HCT116 (cell line): ENCODE results near the gene C4orf50. TPM values are rescaled to one million over a fixed set of nuclear protein-coding genes. Genes with fewer than 3 reads are reported as not detected.

ENCODE experiments used
- ATAC-seq: fragments of 200-7000 bp; cut with Tn5 transposase; 2 replicates; pipeline ENCODE4 v1.9.1; 2020; ENCODE audit warnings: mild to moderate bottlenecking, moderate library complexity
- BruUV-seq: library from RNA; stranded (reverse); fragments of 400-500 nt; replicated peaks from 2 replicates; lab custom pipeline; 2021; lab: Mats Ljungman, UMichigan
- CTCF ChIA-PET: fragments of 300-600 bp; sonication (Branson Sonifier 250); formaldehyde crosslinking; loops from one replicate; lab custom pipeline; 2021; ENCODE audit warnings: antibody characterized with exemption; lab: Charles Lee
- POLR2A ChIA-PET: fragments of 300-600, 350-600 bp; sonication (Branson Sonifier 250); formaldehyde crosslinking; loops from one replicate; lab custom pipeline; 2021; ENCODE audit warnings: antibody characterized with exemption; lab: Charles Lee
- RAD21 ChIA-PET, 2 experiments: fragments of 300-600 bp; sonication (Branson Sonifier 250); formaldehyde crosslinking; loops; one replicate each; lab custom pipeline; 2023; ENCODE audit warnings: low total read pairs in 2 of 2; ENCODE audit not compliant: uncharacterized antibody in 2 of 2, unreplicated experiment in 2 of 2, low non-redundant PET in 1 of 2; lab: Charles Lee
- DNase-seq: peaks from one replicate; pipeline ENCODE4 v3.0.0-alpha.2; 2010; ENCODE audit warnings: low read depth, low spot score
- H2AFZ ChIP-seq: fragments of 200-600 bp; shearing (Covaris generic), sonication (generic); 2 replicates; pipeline ENCODE4 v1.6.1; 2017; ENCODE audit warnings: low read depth, mixed run types, mixed read lengths, antibody characterized with exemption, low read length; ENCODE audit not compliant: poor library complexity, severe bottlenecking
- H3K27ac ChIP-seq: 2 replicates; pipeline ENCODE4 v1.5.1; 2012; ENCODE audit warnings: low read depth, low read length
- H3K27me3 ChIP-seq: fragments of 200-600 bp; sonication (generic); 2 replicates; pipeline ENCODE4 v1.6.1; 2016; ENCODE audit warnings: mixed run types, low read length, mixed read lengths; ENCODE audit not compliant: insufficient read depth
- H3K36me3 ChIP-seq, 2 experiments: fragments of 200-500 bp in 1 of 2; fragments of 200-600 bp in 1 of 2; sonication (Bioruptor generic) in 1 of 2; sonication (generic) in 1 of 2; 2 replicates each; pipeline versions ENCODE4 v1.5.1 to v1.6.1; 2014 to 2016; ENCODE audit warnings: low read length in 2 of 2, inconsistent platforms in 1 of 2, mixed read lengths in 1 of 2, mixed run types in 1 of 2; ENCODE audit not compliant: insufficient read depth in 2 of 2, control insufficient read depth in 1 of 2
- H3K4me1 ChIP-seq, 2 experiments: fragments of 200-600 bp in 1 of 2; sonication (generic) in 1 of 2; 2 replicates each; pipeline versions ENCODE4 v1.5.1 to v1.6.1; 2012 to 2017; ENCODE audit warnings: low read length in 2 of 2, inconsistent platforms in 1 of 2, mild to moderate bottlenecking in 1 of 2, mixed read lengths in 1 of 2, mixed run types in 1 of 2, moderate library complexity in 1 of 2; ENCODE audit not compliant: insufficient read depth in 2 of 2, control insufficient read depth in 1 of 2
- H3K4me2 ChIP-seq: fragments of 200-600 bp; sonication (generic); 2 replicates; pipeline ENCODE4 v1.6.1; 2017; ENCODE audit warnings: mixed run types, low read length, mixed read lengths
- H3K4me3 ChIP-seq, 2 experiments: fragments of 200-600 bp in 1 of 2; sonication (generic) in 1 of 2; replicated peaks in 1 of 2; 2 replicates each; pipeline ENCODE4 v1.5.1; 2011 to 2016; ENCODE audit warnings: low read length in 2 of 2, control low read depth in 1 of 2, low read depth in 1 of 2, mild to moderate bottlenecking in 1 of 2, mixed read lengths in 1 of 2, mixed run types in 1 of 2
- H3K79me2 ChIP-seq: fragments of 200-600 bp; sonication (generic); 2 replicates; pipeline ENCODE4 v1.6.1; 2017; ENCODE audit warnings: mild to moderate bottlenecking, mixed run types, low read length, moderate library complexity, mixed read lengths; ENCODE audit not compliant: insufficient read depth
- H3K9ac ChIP-seq: fragments of 200-600 bp; sonication (generic); 2 replicates; pipeline ENCODE4 v1.6.1; 2016; ENCODE audit warnings: low read length, mixed read lengths
- H3K9me2 ChIP-seq: fragments of 200-600 bp; sonication (generic), shearing (Covaris generic); 2 replicates; pipeline ENCODE4 v1.6.1; 2017; ENCODE audit warnings: mixed run types, mild to moderate bottlenecking, moderate library complexity; ENCODE audit not compliant: insufficient read depth
- H3K9me3 ChIP-seq, 2 experiments: fragments of 200-500 bp in 1 of 2; fragments of 200-600 bp in 1 of 2; sonication (Bioruptor generic) in 1 of 2; sonication (generic) in 1 of 2; 2 replicates each; pipeline ENCODE4 v1.6.1; 2014 to 2017; ENCODE audit warnings: low read length in 2 of 2, mixed read lengths in 2 of 2, inconsistent platforms in 1 of 2, low read depth in 1 of 2, mild to moderate bottlenecking in 1 of 2, mixed run types in 1 of 2, moderate library complexity in 1 of 2; ENCODE audit not compliant: control insufficient read depth in 1 of 2, insufficient read depth in 1 of 2
- H4K20me1 ChIP-seq: fragments of 200-600 bp; sonication (generic), shearing (Covaris generic); 2 replicates; pipeline ENCODE4 v1.6.1; 2017; ENCODE audit warnings: mixed run types, mild to moderate bottlenecking, moderate library complexity; ENCODE audit not compliant: insufficient read depth
- ATF3 ChIP-seq: IDR thresholded peaks from 2 replicates; pipeline ENCODE4 v1.6.1; 2012
- CBX3 ChIP-seq: IDR thresholded peaks from 2 replicates; pipeline ENCODE4 v1.6.1; 2012; ENCODE audit warnings: low read depth
- CEBPB ChIP-seq: IDR thresholded peaks from 2 replicates; pipeline ENCODE4 v1.6.1; 2012; ENCODE audit warnings: low read depth
- CTCF ChIP-seq, 3 experiments: fragments of 200-600 bp in 1 of 3; sonication (generic) in 1 of 3; IDR thresholded peaks in 2 of 3; conservative IDR thresholded peaks in 1 of 3; 2 replicates each; pipeline ENCODE4 v1.5.1; 2012 to 2017; ENCODE audit warnings: low read depth in 2 of 3, low read length in 2 of 3, antibody characterized with exemption in 1 of 3, borderline replicate concordance in 1 of 3, control low read depth in 1 of 3, mild to moderate bottlenecking in 1 of 3, mixed read lengths in 1 of 3, mixed run types in 1 of 3, moderate library complexity in 1 of 3; ENCODE audit not compliant: insufficient read depth in 1 of 3
- EGR1 ChIP-seq: IDR thresholded peaks from 2 replicates; pipeline ENCODE4 v1.6.1; 2012; ENCODE audit warnings: low read depth
- ELF1 ChIP-seq: IDR thresholded peaks from 2 replicates; pipeline ENCODE4 v1.6.1; 2012; ENCODE audit warnings: low read depth, borderline replicate concordance
- EZH2 ChIP-seq: fragments of 200-600 bp; sonication (generic); IDR thresholded peaks from 2 replicates; pipeline ENCODE4 v1.6.1; 2017; ENCODE audit warnings: antibody characterized with exemption, mixed run types
- EZH2phosphoT487 ChIP-seq: fragments of 200-600 bp; IDR thresholded peaks from 2 replicates; pipeline ENCODE4 v1.6.1; 2018; ENCODE audit warnings: antibody characterized with exemption, borderline replicate concordance
- JUND ChIP-seq: IDR thresholded peaks from 2 replicates; pipeline ENCODE4 v1.6.1; 2012
- POLR2A ChIP-seq: IDR thresholded peaks from 2 replicates; pipeline ENCODE4 v1.7.0; 2011; ENCODE audit warnings: borderline replicate concordance; ENCODE audit not compliant: insufficient read depth, insufficient read length; ENCODE audit errors: extremely low read depth
- POLR2AphosphoS5 ChIP-seq: IDR thresholded peaks from 2 replicates; pipeline ENCODE4 v1.6.1; 2011; ENCODE audit warnings: mild to moderate bottlenecking, low read depth, low read length, moderate library complexity
- REST ChIP-seq: IDR thresholded peaks from 2 replicates; pipeline ENCODE4 v1.6.1; 2012; ENCODE audit warnings: low read depth
- SIN3A ChIP-seq: IDR thresholded peaks from 2 replicates; pipeline ENCODE4 v1.6.1; 2012; ENCODE audit warnings: low read depth
- SP1 ChIP-seq: IDR thresholded peaks from 2 replicates; pipeline ENCODE4 v1.6.1; 2012; ENCODE audit warnings: low read depth
- YY1 ChIP-seq: IDR thresholded peaks from 2 replicates; pipeline ENCODE4 v1.6.1; 2011; ENCODE audit warnings: low read length, low read depth, moderate library complexity, mild to moderate bottlenecking; ENCODE audit not compliant: insufficient replicate concordance; ENCODE audit errors: extremely low read depth
- ZBTB33 ChIP-seq: IDR thresholded peaks from 2 replicates; pipeline ENCODE4 v1.6.1; 2011; ENCODE audit warnings: mild to moderate bottlenecking, low read length, moderate library complexity; ENCODE audit not compliant: insufficient replicate concordance; ENCODE audit errors: extremely low read depth
- ZFX ChIP-seq: fragments of 450-650 bp; IDR thresholded peaks from 2 replicates; pipeline ENCODE4 v1.6.1; 2017
- ZNF274 ChIP-seq: fragments of 200-500 bp; sonication (Bioruptor generic); IDR thresholded peaks from 2 replicates; pipeline ENCODE4 v1.6.1; 2014; ENCODE audit warnings: mild to moderate bottlenecking, low read depth, low read length, inconsistent platforms
- intact Hi-C: fragments of 100-400 bp; cut with micrococcal nuclease; formaldehyde crosslinking; loops from 2 replicates; pipeline ENCODE4 v1.10.0; 2022
- total RNA-seq: library from RNA; stranded (reverse); gene quantifications from one replicate; pipeline ENCODE4 v1.2.1, GENCODE V29; 2021; ENCODE audit not compliant: unreplicated experiment

Gene C4orf50
- total RNA-seq, 1 experiment from 2014 or later, result not detected

- TF ChIP-seq ZBTB33 (no peak), CTCF (IDR thresholded peaks at IDR 0.05 in 2 of 3, conservative IDR thresholded peaks at IDR 0.05 in 1 of 3; ENCODE audit: borderline replicate concordance in 1 of 3, insufficient read depth in 1 of 3, low read depth in 2 of 3, low read length in 2 of 3) (no peak), ZFX (no peak), SP1 (no peak), POLR2AphosphoS5 (no peak), CEBPB (no peak)
These were observed 38.9 kb upstream of the C4orf50 start (continued) for GRCh38 chr4:6056976-6057766.

- Histone ChIP-seq H3K4me3 (no peak overlapping the region), H3K9ac (no peak overlapping the region), H3K4me1 (peaks cover 0 to 5% of the 10 kb centered on the region in 2 experiments; a peak in 2 of 4 replicates), H3K36me3 (no peaks in the 10 kb centered on the region), H3K27ac (no peak overlapping the region), H3K79me2 (no peaks in the 10 kb centered on the region), H3K4me2 (no peak overlapping the region), H3K9me2 (no peaks in the 10 kb centered on the region), H3K27me3 (peaks cover 13% of the 10 kb centered on the region; the same call in 1 of the 2 replicates), H2AFZ (no peak overlapping the region), H4K20me1 (no peaks in the 10 kb centered on the region), H3K9me3 (peaks cover 15 to 33% of the 10 kb centered on the region in 2 experiments; a peak in 2 of 4 replicates)
- POLR2A ChIA-PET, result no interaction called here
- DNase-seq (no peak), ATAC-seq (no peak)
- BruUV-seq, result no TSS peak
- intact Hi-C loops, result no loop called here
- RAD21 ChIA-PET, result no interaction called here
- CTCF ChIA-PET, result no interaction called here
- no peak for TF ChIP-seq CEBPB
- no peak for TF ChIP-seq EZH2phosphoT487
- no peak for TF ChIP-seq POLR2A
- no peak for TF ChIP-seq REST
- TF ChIP-seq YY1, result no peak
- TF ChIP-seq JUND, result no peak
- TF ChIP-seq SIN3A, result no peak
- TF ChIP-seq ATF3, result no peak
- no peak for TF ChIP-seq ELF1
- TF ChIP-seq EZH2, result no peak
- no peak for TF ChIP-seq EGR1
- TF ChIP-seq CBX3, result no peak
- no peak for TF ChIP-seq ZNF274
These were observed 37.2 kb upstream of the C4orf50 start for GRCh38 chr4:6055436-6055835.
